PFSK-1 (cell line): ENCODE measurements around the gene BCAS3.

Source experiments
- FOXP2 ChIP-seq: optimal IDR thresholded peaks from 2 replicates; pipeline ENCODE3; 2011; ENCODE audit warnings: borderline replicate concordance, control low read depth, inconsistent platforms; ENCODE audit not compliant: insufficient read depth; ENCODE audit errors: extremely low read length, extremely low read depth
- POLR2AphosphoS5 ChIP-seq: IDR thresholded peaks from 2 replicates; pipeline ENCODE4 v1.6.1; 2012; ENCODE audit warnings: low read depth, mild to moderate bottlenecking, control low read depth, low read length, moderate library complexity
- REST ChIP-seq, 2 experiments: IDR thresholded peaks; 2 replicates each; pipeline versions ENCODE4 v1.6.1 to v1.8.0; 2011 to 2012; ENCODE audit warnings: low read depth in 2 of 2, low read length in 2 of 2, control low read depth in 1 of 2, inconsistent platforms in 1 of 2, mild to moderate bottlenecking in 1 of 2, moderate library complexity in 1 of 2; ENCODE audit not compliant: insufficient read depth in 1 of 2
- SIN3A ChIP-seq: IDR thresholded peaks from 2 replicates; pipeline ENCODE4 v1.6.1; 2012; ENCODE audit warnings: mild to moderate bottlenecking, low read length, moderate library complexity, borderline replicate concordance; ENCODE audit not compliant: insufficient read depth
- TAF1 ChIP-seq: IDR thresholded peaks from 2 replicates; pipeline ENCODE4 v1.6.1; 2012; ENCODE audit warnings: low read length, control low read depth, borderline replicate concordance; ENCODE audit not compliant: insufficient read depth

The BCAS3 gene

GRCh38 chr17:61150686-61151299 lies 473.1 kb downstream of the BCAS3 start:
- TF ChIP-seq POLR2AphosphoS5 (no peak), SIN3A (no peak), REST (IDR thresholded peaks at IDR 0.05; ENCODE audit: insufficient read depth in 1 of 2, low read depth in 2 of 2, low read length in 2 of 2) (no peak), TAF1 (no peak), FOXP2 (no peak)

DNA sequence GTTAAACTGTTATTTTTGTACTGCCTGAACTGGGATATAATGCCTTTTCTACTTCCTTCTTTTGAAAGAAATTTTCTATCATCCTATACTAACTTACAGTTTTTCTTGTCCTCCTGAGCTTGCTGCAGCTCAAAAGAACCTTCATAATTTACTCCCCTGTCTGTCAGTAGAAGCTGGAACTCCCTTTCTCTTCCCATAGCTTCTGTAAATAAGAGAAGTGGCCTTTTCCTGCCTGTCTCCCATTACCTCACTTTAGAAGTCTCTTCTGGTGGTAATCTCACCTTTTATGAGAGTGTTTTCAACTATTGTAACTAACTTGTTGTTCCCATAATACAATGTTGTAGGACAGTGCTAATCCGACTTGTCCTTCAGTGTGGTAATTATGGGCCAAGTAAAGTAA lies 475.2 kb downstream of the BCAS3 start:
- TF ChIP-seq FOXP2 (no peak), REST (IDR thresholded peaks at IDR 0.05; ENCODE audit: insufficient read depth in 1 of 2, low read depth in 2 of 2, low read length in 2 of 2) (no peak), TAF1 (no peak), POLR2AphosphoS5 (no peak)

GRCh38 chr17:61155590-61156237 lies 478.1 kb downstream of the BCAS3 start:
- no peak for TF ChIP-seq REST (IDR thresholded peaks at IDR 0.05; ENCODE audit: insufficient read depth in 1 of 2, low read depth in 2 of 2, low read length in 2 of 2)
- no peak for TF ChIP-seq POLR2AphosphoS5
- TF ChIP-seq FOXP2 = no peak
- no peak for TF ChIP-seq TAF1
- no peak for TF ChIP-seq SIN3A

- TF ChIP-seq TAF1 (no peak), SIN3A (no peak), REST (IDR thresholded peaks at IDR 0.05; ENCODE audit: insufficient read depth in 1 of 2, low read depth in 2 of 2, low read length in 2 of 2) (no peak), FOXP2 (no peak), POLR2AphosphoS5 (no peak)
Observed at GRCh38 chr17:61157246-61157886, 479.7 kb downstream of the BCAS3 start.
